HEK293T (cell line): ENCODE data around the gene TCHP.
A peak's percentile ranks its signal among the peaks of the same experiment; 100 is the strongest.

Experiments
- ARNT ChIP-seq: fragments of 450-650 bp; IDR thresholded peaks from 2 replicates; pipeline ENCODE4 v1.6.1; 2017; ENCODE audit warnings: mild to moderate bottlenecking
- BHLHE40 ChIP-seq: fragments of 450-650 bp; IDR thresholded peaks from 2 replicates; pipeline ENCODE4 v1.6.1; 2016; ENCODE audit warnings: mild to moderate bottlenecking, moderate library complexity, borderline replicate concordance
- CTBP1 ChIP-seq: fragments of 450-650 bp; IDR thresholded peaks from 2 replicates; pipeline ENCODE4 v1.6.1; 2016; ENCODE audit warnings: borderline replicate concordance
- ELF4 ChIP-seq: fragments of 450-650 bp; IDR thresholded peaks from 2 replicates; pipeline ENCODE4 v1.6.1; 2017; ENCODE audit warnings: antibody characterized with exemption
- FOXK2 ChIP-seq: fragments of 450-650 bp; IDR thresholded peaks from 2 replicates; pipeline ENCODE4 v1.6.1; 2016; ENCODE audit warnings: mild to moderate bottlenecking
- FOXM1 ChIP-seq: fragments of 450-650 bp; IDR thresholded peaks from 2 replicates; pipeline ENCODE4 v1.6.1; 2017; ENCODE audit warnings: mild to moderate bottlenecking, borderline replicate concordance
- HDGF ChIP-seq: fragments of 450-650 bp; IDR thresholded peaks from 2 replicates; pipeline ENCODE4 v1.6.1; 2017; ENCODE audit warnings: antibody characterized with exemption, borderline replicate concordance
- L3MBTL2 ChIP-seq: fragments of 450-650 bp; conservative IDR thresholded peaks from 2 replicates; pipeline ENCODE4 v1.6.1; 2016; ENCODE audit warnings: mild to moderate bottlenecking
- LEF1 ChIP-seq: fragments of 450-650 bp; IDR thresholded peaks from 2 replicates; pipeline ENCODE4 v1.6.1; 2017; ENCODE audit warnings: mild to moderate bottlenecking, borderline replicate concordance
- NFRKB ChIP-seq: fragments of 450-650 bp; IDR thresholded peaks from 2 replicates; pipeline ENCODE4 v1.6.1; 2016; ENCODE audit warnings: mild to moderate bottlenecking, moderate library complexity
- PKNOX1 ChIP-seq: fragments of 450-650 bp; IDR thresholded peaks from 2 replicates; pipeline ENCODE4 v1.6.1; 2016
- SP1 ChIP-seq: fragments of 450-650 bp; IDR thresholded peaks from 2 replicates; pipeline ENCODE4 v1.6.1; 2017
- SUZ12 ChIP-seq: fragments of 450-650 bp; IDR thresholded peaks from 2 replicates; pipeline ENCODE4 v1.6.1; 2016; ENCODE audit warnings: mild to moderate bottlenecking
- TARDBP ChIP-seq: fragments of 450-650 bp; IDR thresholded peaks from 2 replicates; pipeline ENCODE4 v1.6.1; 2016

- TF ChIP-seq SUZ12 (no peak), ARNT (no peak), ELF4 (no peak), TARDBP (no peak), FOXM1 (no peak), FOXK2 (no peak), LEF1 (no peak), PKNOX1 (peak; percentile 67), NFRKB (no peak), CTBP1 (no peak), SP1 (no peak), BHLHE40 (no peak), HDGF (no peak), L3MBTL2 (no peak)
Observed at GRCh38 chr12:109868182-109869051, 31.7 kb upstream of the TCHP start.
